RWPE2 (cell line): ENCODE measurements around the gene RGPD3.
A peak's percentile ranks its signal among the peaks of the same experiment; 100 is the strongest.
"Not testable (repeated sequence)": the region's sequence is repeated elsewhere in the genome, so short reads cannot be mapped to it uniquely, and the experiment has no call there.

Experiments used
- ATAC-seq: fragments of 200-7000 bp; cut with Tn5 transposase; 3 replicates; pipeline ENCODE4 v1.9.1; 2021; ENCODE audit warnings: low read depth
- DNase-seq: peaks from one replicate; pipeline ENCODE4 v3.0.0-alpha.2; 2020; ENCODE audit warnings: low spot score
- H3K27ac ChIP-seq: fragments of 450-650 bp; 2 replicates; pipeline ENCODE4 v1.5.1; 2017; ENCODE audit warnings: mild to moderate bottlenecking; ENCODE audit not compliant: poor library complexity, severe bottlenecking
- H3K27me3 ChIP-seq: fragments of 250-450 bp; sonication (Bioruptor Pico); 2 replicates; pipeline ENCODE4 v1.5.1; 2021; ENCODE audit warnings: mild to moderate bottlenecking, moderate library complexity; ENCODE audit not compliant: insufficient read depth, poor library complexity, severe bottlenecking
- H3K36me3 ChIP-seq: fragments of 250-450 bp; sonication (Bioruptor Pico); 2 replicates; pipeline ENCODE4 v1.5.1; 2020; ENCODE audit warnings: low read depth, mild to moderate bottlenecking, moderate library complexity
- H3K4me1 ChIP-seq: fragments of 250-450 bp; sonication (Bioruptor Pico); 2 replicates; pipeline ENCODE4 v1.5.1; 2021; ENCODE audit warnings: mild to moderate bottlenecking, moderate library complexity; ENCODE audit not compliant: insufficient read depth, poor library complexity, severe bottlenecking
- H3K4me3 ChIP-seq: fragments of 250-450 bp; sonication (Bioruptor Pico); 2 replicates; pipeline ENCODE4 v1.5.1; 2021; ENCODE audit warnings: mild to moderate bottlenecking, moderate library complexity; ENCODE audit not compliant: severe bottlenecking
- H3K9me3 ChIP-seq: fragments of 250-450 bp; sonication (Bioruptor Pico); 2 replicates; pipeline ENCODE4 v1.5.1; 2021; ENCODE audit warnings: mild to moderate bottlenecking, moderate library complexity; ENCODE audit not compliant: severe bottlenecking
- TF ChIP-seq, protein P1 (sequence below): fragments of 450-650 bp; IDR thresholded peaks from one replicate; pipeline ENCODE4 v1.5.1; 2017; ENCODE audit warnings: mild to moderate bottlenecking, moderate library complexity; ENCODE audit not compliant: poor library complexity, severe bottlenecking

RGPD3 gene

DNA sequence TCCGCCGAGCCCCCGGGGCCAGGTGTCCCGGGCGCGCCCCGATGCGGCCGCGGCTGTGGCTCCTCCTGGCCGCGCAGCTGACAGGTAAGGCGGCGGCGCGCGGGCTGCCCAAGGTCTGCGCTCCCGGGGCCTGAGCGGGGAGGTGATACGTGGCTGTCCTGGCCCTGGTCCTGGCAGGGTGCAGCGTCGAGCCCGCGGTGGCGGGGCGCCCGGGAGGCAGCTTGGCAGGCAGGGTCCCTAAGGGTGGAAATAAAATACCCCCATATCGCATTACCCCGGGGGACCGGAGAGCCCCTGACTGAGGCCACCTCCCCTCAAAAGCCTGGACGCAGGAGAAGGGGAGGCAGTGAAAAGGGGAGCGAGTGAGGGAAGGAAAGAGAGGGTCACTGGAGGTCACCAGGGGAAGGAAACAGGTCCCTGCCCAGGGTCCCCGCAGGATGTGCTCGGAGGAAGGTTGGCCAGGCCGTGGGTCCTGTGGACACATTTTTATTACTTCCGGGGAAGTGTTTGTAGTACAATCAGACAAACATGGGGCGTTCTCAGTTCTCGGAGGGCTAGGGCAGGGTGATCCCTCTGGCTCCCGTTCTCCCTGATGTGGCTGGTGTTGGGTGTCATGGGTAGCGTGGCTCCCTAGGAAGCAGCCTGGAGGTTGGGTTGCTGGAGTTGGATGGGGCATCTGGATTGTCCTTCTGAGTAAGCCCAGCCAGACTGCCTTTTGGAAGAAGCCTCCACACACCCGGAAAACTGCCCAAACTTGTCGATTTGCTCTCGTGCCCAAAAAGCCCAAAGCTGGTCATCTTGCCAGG lies 19.4 kb upstream of the RGPD3 start:
- H3K4me3 ChIP-seq, H3K4me1 ChIP-seq, H3K27me3 ChIP-seq, DNase-seq, H3K9me3 ChIP-seq, H3K36me3 ChIP-seq, H3K27ac ChIP-seq: not testable (repeated sequence)
- peak; percentile 46; the same call in 2 of the 3 replicates for ATAC-seq

DNA sequence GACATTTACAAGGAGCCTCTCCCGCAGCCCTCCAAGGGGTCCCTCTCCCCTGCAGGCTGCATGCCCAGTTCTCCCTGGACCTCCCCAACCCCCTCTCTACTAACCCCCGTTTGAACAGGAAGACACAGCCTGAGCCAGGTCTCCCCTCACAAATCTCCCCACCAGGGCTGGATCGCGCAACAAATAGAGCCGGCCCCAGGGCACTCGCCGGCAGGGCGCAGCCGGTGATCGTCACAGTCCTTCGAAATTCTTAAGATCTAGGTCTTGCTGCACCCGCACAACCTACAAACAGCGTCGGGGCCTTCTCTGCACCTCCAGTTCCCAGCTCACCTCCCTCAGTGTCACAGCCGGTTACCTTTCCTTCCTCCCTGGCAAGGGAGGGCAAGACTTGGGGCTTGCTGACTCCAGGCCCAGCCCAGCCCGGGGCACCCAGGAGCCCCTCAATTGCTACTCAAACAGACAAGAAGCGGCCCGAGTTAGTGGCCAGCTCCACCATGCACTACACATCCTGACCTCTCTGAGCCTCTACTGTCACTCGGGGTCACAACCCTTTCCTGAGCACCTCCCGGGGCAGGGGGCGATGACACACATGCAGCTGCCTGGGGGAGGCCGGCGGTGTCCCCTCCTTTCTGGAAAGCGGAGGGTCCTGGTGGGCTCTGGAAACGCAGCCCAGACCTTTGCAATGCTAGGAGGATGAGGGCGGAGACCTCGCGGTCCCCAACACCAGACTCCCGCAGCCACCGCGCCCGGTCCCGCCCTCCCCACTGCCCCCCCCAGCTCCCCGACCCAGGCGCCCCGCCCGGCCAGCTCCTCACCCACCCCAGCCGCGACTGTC lies 18.6 kb upstream of the RGPD3 start, which contains the start of gene CD8B2:
Gene CD8B2 (plus strand): TSS at position 814 of the 835 bp plus-strand sequence. CDS start 63 bp downstream, outside the sequence.
- not testable (repeated sequence) for H3K9me3 ChIP-seq, H3K4me3 ChIP-seq, H3K27ac ChIP-seq, H3K4me1 ChIP-seq, ATAC-seq, H3K27me3 ChIP-seq, DNase-seq, H3K36me3 ChIP-seq

DNA sequence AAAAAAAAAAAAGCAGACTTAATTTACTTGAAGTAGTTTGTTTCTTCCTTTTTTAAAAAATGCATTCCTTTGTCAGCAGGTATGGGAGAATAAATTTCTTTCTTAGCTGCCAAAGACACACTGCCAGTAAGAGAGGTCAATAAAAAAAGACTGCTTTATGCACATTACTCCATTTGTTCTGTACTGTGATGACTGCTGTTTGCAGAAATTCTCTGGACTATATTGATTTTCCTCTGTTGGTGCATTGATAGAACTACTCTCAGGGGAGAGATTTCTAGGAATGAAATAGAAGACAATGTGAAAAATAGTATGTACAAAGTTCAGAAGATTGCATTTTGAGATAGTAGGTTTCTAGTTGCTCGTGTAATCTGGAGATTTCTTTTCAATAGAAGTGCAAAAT lies 11.3 kb upstream of the RGPD3 start:
- H3K4me1 ChIP-seq, H3K36me3 ChIP-seq, H3K4me3 ChIP-seq, H3K27me3 ChIP-seq, DNase-seq, H3K9me3 ChIP-seq, H3K27ac ChIP-seq, ATAC-seq: not testable (repeated sequence)

DNA sequence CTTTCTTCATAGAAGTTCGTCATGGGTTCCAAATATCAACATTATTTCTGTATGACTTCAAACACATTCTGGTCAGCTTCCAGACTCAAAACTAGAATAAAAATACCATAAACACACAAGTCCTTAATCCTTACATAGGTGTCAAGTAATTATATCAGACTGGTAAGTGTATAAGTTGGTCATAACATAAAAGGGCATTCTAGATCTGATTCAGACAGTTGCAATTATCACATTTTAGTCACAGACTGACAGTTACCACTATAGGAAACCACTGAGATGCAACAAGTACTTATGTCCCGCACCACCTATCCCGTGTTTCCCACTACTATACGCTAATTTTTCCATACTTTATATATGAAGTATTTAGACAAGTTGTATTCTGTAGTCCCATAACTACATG lies 9.4 kb upstream of the RGPD3 start:
- DNase-seq, H3K9me3 ChIP-seq, H3K4me1 ChIP-seq, ATAC-seq, H3K4me3 ChIP-seq, H3K27ac ChIP-seq, H3K27me3 ChIP-seq, H3K36me3 ChIP-seq: not testable (repeated sequence)

DNA sequence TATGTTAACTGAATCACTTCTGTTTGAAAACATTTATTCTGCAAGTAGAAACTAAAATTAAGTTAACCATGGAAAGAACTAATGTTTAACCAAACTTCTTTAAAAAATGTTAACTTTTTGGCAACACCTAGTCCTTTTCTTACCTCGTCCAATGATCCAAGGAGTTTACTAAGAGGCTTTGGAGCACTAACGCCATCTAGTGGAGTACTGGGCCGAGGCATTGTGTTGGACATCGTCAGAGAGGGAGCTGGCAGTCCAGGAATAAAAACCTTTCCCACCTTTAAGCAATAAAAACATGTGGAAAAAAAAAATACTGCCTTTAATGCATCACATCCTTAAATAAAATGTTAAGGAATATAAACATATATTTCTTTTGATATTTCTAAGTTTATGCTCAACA lies 2.4 kb upstream of the RGPD3 start:
- H3K9me3 ChIP-seq, DNase-seq, H3K36me3 ChIP-seq, H3K27ac ChIP-seq, H3K27me3 ChIP-seq, H3K4me1 ChIP-seq, H3K4me3 ChIP-seq: not testable (repeated sequence)
- peak; percentile 58; the same call in 1 of the 3 replicates for ATAC-seq
- TF ChIP-seq, protein P1, sequence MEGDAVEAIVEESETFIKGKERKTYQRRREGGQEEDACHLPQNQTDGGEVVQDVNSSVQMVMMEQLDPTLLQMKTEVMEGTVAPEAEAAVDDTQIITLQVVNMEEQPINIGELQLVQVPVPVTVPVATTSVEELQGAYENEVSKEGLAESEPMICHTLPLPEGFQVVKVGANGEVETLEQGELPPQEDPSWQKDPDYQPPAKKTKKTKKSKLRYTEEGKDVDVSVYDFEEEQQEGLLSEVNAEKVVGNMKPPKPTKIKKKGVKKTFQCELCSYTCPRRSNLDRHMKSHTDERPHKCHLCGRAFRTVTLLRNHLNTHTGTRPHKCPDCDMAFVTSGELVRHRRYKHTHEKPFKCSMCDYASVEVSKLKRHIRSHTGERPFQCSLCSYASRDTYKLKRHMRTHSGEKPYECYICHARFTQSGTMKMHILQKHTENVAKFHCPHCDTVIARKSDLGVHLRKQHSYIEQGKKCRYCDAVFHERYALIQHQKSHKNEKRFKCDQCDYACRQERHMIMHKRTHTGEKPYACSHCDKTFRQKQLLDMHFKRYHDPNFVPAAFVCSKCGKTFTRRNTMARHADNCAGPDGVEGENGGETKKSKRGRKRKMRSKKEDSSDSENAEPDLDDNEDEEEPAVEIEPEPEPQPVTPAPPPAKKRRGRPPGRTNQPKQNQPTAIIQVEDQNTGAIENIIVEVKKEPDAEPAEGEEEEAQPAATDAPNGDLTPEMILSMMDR: peak; percentile 59

DNA sequence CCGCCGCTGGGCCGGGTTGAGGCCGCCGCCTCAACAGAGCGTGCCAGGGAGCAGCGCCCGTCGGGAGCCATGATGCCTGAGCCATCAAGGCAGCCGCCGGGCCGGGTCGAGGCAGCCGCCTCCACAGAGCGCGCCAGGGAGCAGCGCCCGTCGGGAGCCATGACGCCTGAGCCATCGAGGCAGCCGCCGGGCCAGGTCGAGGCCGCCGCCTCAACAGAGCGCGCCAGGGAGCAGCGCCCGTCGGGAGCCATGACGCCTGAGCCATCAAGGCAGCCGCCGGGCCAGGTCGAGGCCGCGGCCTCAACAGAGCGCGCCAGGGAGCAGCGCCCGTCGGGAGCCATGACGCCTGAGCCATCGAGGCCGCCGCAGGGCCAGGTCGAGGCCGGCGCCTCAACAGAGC lies 697 bp downstream of the RGPD3 start:
- ATAC-seq, H3K4me1 ChIP-seq, H3K9me3 ChIP-seq, H3K27me3 ChIP-seq, DNase-seq, H3K4me3 ChIP-seq, H3K36me3 ChIP-seq, H3K27ac ChIP-seq: not testable (repeated sequence)

DNA sequence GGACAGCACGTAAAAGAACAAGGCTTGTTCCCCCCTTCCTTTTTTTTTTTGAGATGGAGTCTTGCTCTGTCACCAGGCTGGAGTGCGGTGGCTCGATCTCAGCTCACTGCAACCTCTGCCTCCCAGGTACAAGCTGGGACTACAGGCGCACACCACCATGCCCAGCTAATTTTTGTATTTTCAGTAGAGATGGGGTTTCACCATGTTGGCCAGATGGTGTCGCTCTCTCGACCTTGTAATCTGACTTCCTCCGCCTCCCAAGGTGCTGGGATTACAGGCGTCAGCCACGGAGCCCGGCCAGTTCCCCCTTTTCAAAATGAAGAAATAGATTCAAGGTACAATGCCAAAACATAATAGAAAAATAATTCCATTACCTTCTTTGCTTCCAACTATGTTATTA lies 6.3 kb downstream of the RGPD3 start:
- H3K4me3 ChIP-seq, H3K27me3 ChIP-seq, H3K36me3 ChIP-seq, H3K9me3 ChIP-seq, H3K4me1 ChIP-seq, DNase-seq, H3K27ac ChIP-seq, ATAC-seq: not testable (repeated sequence)
- TF ChIP-seq, protein P1: peak; percentile 19

DNA sequence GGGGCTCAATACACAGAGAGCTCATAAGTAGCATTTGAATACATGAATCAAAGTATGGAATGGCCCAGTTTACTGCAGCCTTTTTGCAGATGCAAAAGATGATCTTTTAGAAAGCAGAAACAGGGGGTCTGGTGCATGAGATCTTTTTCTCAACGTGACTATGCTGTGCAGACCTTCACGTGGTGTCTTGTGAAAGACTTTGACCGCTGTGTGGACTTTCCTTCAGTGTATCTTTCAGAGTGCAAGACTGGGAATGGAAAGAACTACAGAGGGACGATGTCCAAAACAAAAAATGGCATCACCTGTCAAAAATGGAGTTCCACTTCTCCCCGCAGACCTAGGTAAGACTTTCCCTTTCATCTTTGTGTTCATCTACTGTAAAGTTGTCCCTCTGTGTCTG lies 77.5 kb downstream of the RGPD3 start:
- not testable (repeated sequence) for H3K27ac ChIP-seq, H3K27me3 ChIP-seq, H3K4me1 ChIP-seq, H3K9me3 ChIP-seq, DNase-seq, H3K36me3 ChIP-seq, H3K4me3 ChIP-seq, ATAC-seq

DNA sequence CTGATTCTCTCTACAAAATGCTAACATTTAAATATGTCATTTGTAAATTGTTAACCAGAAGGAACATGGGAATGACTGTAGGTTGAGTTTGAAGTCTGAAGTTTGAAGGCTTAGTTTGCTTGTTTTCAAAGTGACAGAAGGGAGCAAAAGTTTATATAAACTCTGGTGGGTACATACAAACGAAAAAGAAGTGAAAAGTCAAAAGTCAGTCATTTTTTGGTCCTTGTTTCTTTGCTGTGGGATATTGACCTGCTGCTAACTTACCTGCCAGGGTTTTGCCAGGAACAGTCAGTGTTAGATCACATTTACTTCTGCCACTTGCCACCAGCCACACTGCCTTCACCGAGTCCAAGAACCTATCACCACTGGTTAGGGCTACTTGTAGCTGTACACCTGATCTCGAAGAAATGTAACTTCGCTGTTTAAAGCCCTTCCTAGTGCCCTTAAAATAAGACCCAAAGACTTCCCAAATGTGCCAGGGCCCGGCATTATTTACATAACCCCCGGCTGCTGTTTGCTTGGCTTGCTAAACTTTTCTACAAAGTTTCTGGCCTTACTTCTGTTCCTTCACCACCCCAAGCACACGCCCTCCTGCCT lies 79.3 kb downstream of the RGPD3 start:
- H3K9me3 ChIP-seq, ATAC-seq, DNase-seq, H3K4me1 ChIP-seq, H3K4me3 ChIP-seq, H3K27me3 ChIP-seq, H3K36me3 ChIP-seq, H3K27ac ChIP-seq: not testable (repeated sequence)
